ENCODE results near the gene MT1M.

MT1M gene

GRCh38 chr16:56628486-56629350 lies 3.7 kb upstream of the MT1M start:
- H3K4me3 ChIP-seq (ENCODE audit: low read depth, low read length), result no peak overlapping the region
- TF ChIP-seq CTCF (IDR thresholded peaks at IDR 0.05; ENCODE audit: control insufficient read depth, extremely low read depth, insufficient read depth), result no peak
- DNase-seq (ENCODE audit: low read depth), result no peak

- DNase-seq (ENCODE audit: low read depth), result no peak
- no peak for TF ChIP-seq CTCF (IDR thresholded peaks at IDR 0.05; ENCODE audit: control insufficient read depth, extremely low read depth, insufficient read depth)
- H3K4me3 ChIP-seq (ENCODE audit: low read depth, low read length), result no peak overlapping the region
These were observed 2.9 kb upstream of the MT1M start for GRCh38 chr16:56629531-56629930.

GRCh38 chr16:56630134-56630533 lies 2.3 kb upstream of the MT1M start:
- DNase-seq (ENCODE audit: low read depth), result no peak
- no peak overlapping the region for H3K4me3 ChIP-seq (ENCODE audit: low read depth, low read length)
- TF ChIP-seq CTCF (IDR thresholded peaks at IDR 0.05; ENCODE audit: control insufficient read depth, extremely low read depth, insufficient read depth), result no peak

- no peak for TF ChIP-seq CTCF (IDR thresholded peaks at IDR 0.05; ENCODE audit: control insufficient read depth, extremely low read depth, insufficient read depth)
These were observed 1.3 kb upstream of the MT1M start for GRCh38 chr16:56631197-56631596.

GRCh38 chr16:56631832-56632155 lies 665 bp upstream of the MT1M start:
- no peak overlapping the region for H3K4me3 ChIP-seq (ENCODE audit: low read depth, low read length)
- no peak for TF ChIP-seq CTCF (IDR thresholded peaks at IDR 0.05; ENCODE audit: control insufficient read depth, extremely low read depth, insufficient read depth)
- no peak for DNase-seq (ENCODE audit: low read depth)

More at GRCh38 chr16:56631197-56631596, 1.3 kb upstream of the MT1M start:
- no peak for DNase-seq (ENCODE audit: low read depth)
- H3K4me3 ChIP-seq (ENCODE audit: low read depth, low read length), result no peak overlapping the region

- no peak for DNase-seq (ENCODE audit: low read depth)
- H3K4me3 ChIP-seq (ENCODE audit: low read depth, low read length), result no peak overlapping the region
- no peak for TF ChIP-seq CTCF (IDR thresholded peaks at IDR 0.05; ENCODE audit: control insufficient read depth, extremely low read depth, insufficient read depth)
These were observed 448 bp downstream of the MT1M start for GRCh38 chr16:56632848-56633365.

GRCh38 chr16:56633535-56633934 lies 1.1 kb downstream of the MT1M start:
- no peak for TF ChIP-seq CTCF (IDR thresholded peaks at IDR 0.05; ENCODE audit: control insufficient read depth, extremely low read depth, insufficient read depth)
- H3K4me3 ChIP-seq (ENCODE audit: low read depth, low read length), result no peak overlapping the region
- no peak for DNase-seq (ENCODE audit: low read depth)
